H9 (cell line): Measurements from ENCODE around the gene TTC33. TPM values are rescaled to one million over a fixed set of nuclear protein-coding genes. Genes with fewer than 3 reads are reported as not detected.

Experiments used
- DNase-seq: peaks from one replicate; pipeline ENCODE4 v3.0.0-alpha.2; 2017
- H2AFZ ChIP-seq: one replicate; pipeline ENCODE4 v1.6.1; 2013; ENCODE audit warnings: mild to moderate bottlenecking, low read length, control low read depth, moderate library complexity
- H2AK5ac ChIP-seq: 2 replicates; pipeline ENCODE4 v1.6.1; 2013; ENCODE audit warnings: low read length, control low read depth, mixed read lengths; ENCODE audit not compliant: insufficient read length
- H2BK120ac ChIP-seq: one replicate; pipeline ENCODE4 v1.6.1; 2013; ENCODE audit warnings: low read depth, mild to moderate bottlenecking, low read length, control low read depth, inconsistent platforms; ENCODE audit not compliant: poor library complexity, severe bottlenecking
- H2BK12ac ChIP-seq: 2 replicates; pipeline ENCODE4 v1.6.1; 2013; ENCODE audit warnings: low read length, control low read depth, mixed read lengths, low read depth; ENCODE audit not compliant: insufficient read length
- H2BK15ac ChIP-seq: 2 replicates; pipeline ENCODE4 v1.6.1; 2013; ENCODE audit warnings: low read depth, low read length, control low read depth
- H2BK20ac ChIP-seq: one replicate; pipeline ENCODE4 v1.6.1; 2013; ENCODE audit warnings: low read depth, mild to moderate bottlenecking, low read length, control low read depth, inconsistent platforms; ENCODE audit not compliant: poor library complexity, severe bottlenecking
- H2BK5ac ChIP-seq: 2 replicates; pipeline ENCODE4 v1.6.1; 2013; ENCODE audit warnings: low read length, control low read depth, mixed read lengths; ENCODE audit not compliant: insufficient read length
- H3K14ac ChIP-seq: 2 replicates; pipeline ENCODE4 v1.6.1; 2013; ENCODE audit warnings: low read length, control low read depth; ENCODE audit not compliant: insufficient read depth
- H3K18ac ChIP-seq: 2 replicates; pipeline ENCODE4 v1.6.1; 2013; ENCODE audit warnings: low read depth, mild to moderate bottlenecking, mixed read lengths, low read length, control low read depth; ENCODE audit not compliant: insufficient read length
- H3K23ac ChIP-seq: 2 replicates; pipeline ENCODE4 v1.6.1; 2013; ENCODE audit warnings: low read length, control low read depth, mixed read lengths, low read depth; ENCODE audit not compliant: insufficient read length
- H3K23me2 ChIP-seq: 2 replicates; pipeline ENCODE4 v1.6.1; 2013; ENCODE audit warnings: low read depth, mild to moderate bottlenecking, mixed read lengths, low read length, control low read depth; ENCODE audit not compliant: insufficient read length, poor library complexity, severe bottlenecking
- H3K27ac ChIP-seq: 2 replicates; pipeline ENCODE4 v1.5.1; 2013; ENCODE audit warnings: low read length, control low read depth, mixed read lengths, low read depth; ENCODE audit not compliant: insufficient read length
- H3K27me3 ChIP-seq: 2 replicates; pipeline ENCODE4 v1.6.1; 2013; ENCODE audit warnings: low read length, control low read depth, inconsistent platforms; ENCODE audit not compliant: insufficient read depth
- H3K4ac ChIP-seq: 2 replicates; pipeline ENCODE4 v1.6.1; 2013; ENCODE audit warnings: low read depth, mild to moderate bottlenecking, control low read depth, inconsistent platforms, low read length, moderate library complexity
- H3K4me1 ChIP-seq: 2 replicates; pipeline ENCODE4 v1.6.1; 2013; ENCODE audit warnings: low read length, control low read depth, inconsistent platforms; ENCODE audit not compliant: insufficient read depth
- H3K4me2 ChIP-seq: 2 replicates; pipeline ENCODE4 v1.6.1; 2013; ENCODE audit warnings: low read length, control low read depth, mixed read lengths; ENCODE audit not compliant: insufficient read length, insufficient read depth
- H3K56ac ChIP-seq: 2 replicates; pipeline ENCODE4 v1.6.1; 2013; ENCODE audit warnings: low read depth, mild to moderate bottlenecking, mixed read lengths, low read length, control low read depth; ENCODE audit not compliant: insufficient read length
- H3K79me1 ChIP-seq: 2 replicates; pipeline ENCODE4 v1.6.1; 2013; ENCODE audit warnings: low read depth, mild to moderate bottlenecking, moderate library complexity, low read length, control low read depth, inconsistent platforms; ENCODE audit not compliant: insufficient read depth, poor library complexity, severe bottlenecking
- H3K79me2 ChIP-seq: 2 replicates; pipeline ENCODE4 v1.6.1; 2013; ENCODE audit warnings: low read length, control low read depth, inconsistent platforms; ENCODE audit not compliant: insufficient read depth
- H3K9ac ChIP-seq: 2 replicates; pipeline ENCODE4 v1.6.1; 2013; ENCODE audit warnings: low read length, control low read depth, mixed read lengths; ENCODE audit not compliant: insufficient read length; ENCODE audit errors: extremely low read depth
- H3K9me3 ChIP-seq: one replicate; pipeline ENCODE4 v1.6.1; 2013; ENCODE audit warnings: low read depth, low read length, inconsistent platforms; ENCODE audit not compliant: control insufficient read depth
- H3T11ph ChIP-seq: one replicate; pipeline ENCODE4 v1.6.1; 2013; ENCODE audit warnings: mild to moderate bottlenecking, low read length, control low read depth, inconsistent platforms
- H4K20me1 ChIP-seq: one replicate; pipeline ENCODE4 v1.6.1; 2013; ENCODE audit not compliant: control insufficient read depth, insufficient read length, insufficient read depth
- H4K5ac ChIP-seq: 2 replicates; pipeline ENCODE4 v1.6.1; 2013; ENCODE audit warnings: low read depth, mild to moderate bottlenecking, mixed read lengths, low read length, control low read depth; ENCODE audit not compliant: insufficient read length
- H4K8ac ChIP-seq: replicated peaks from 2 replicates; pipeline ENCODE4 v1.6.1; 2013; ENCODE audit warnings: low read length, control low read depth, mixed read lengths, low read depth; ENCODE audit not compliant: insufficient read length
- H4K91ac ChIP-seq: 2 replicates; pipeline ENCODE4 v1.6.1; 2013; ENCODE audit warnings: low read depth, mild to moderate bottlenecking, moderate library complexity, mixed read lengths, low read length, control low read depth; ENCODE audit not compliant: insufficient read length
- H3K27ac Mint-ChIP-seq, 3 experiments: 2 replicates in 2 of 3; 3 replicates in 1 of 3; pipeline ENCODE4 v1.8.0; 2020 to 2021; ENCODE audit warnings: mixed read lengths in 3 of 3, mild to moderate bottlenecking in 1 of 3, moderate library complexity in 1 of 3
- H3K27me3 Mint-ChIP-seq: 2 replicates; pipeline ENCODE4 v1.8.0; 2021; ENCODE audit warnings: low read depth, mild to moderate bottlenecking, moderate library complexity, mixed read lengths
- H3K36me3 Mint-ChIP-seq, 3 experiments: 2 replicates in 2 of 3; 3 replicates in 1 of 3; pipeline ENCODE4 v1.8.0; 2020 to 2021; ENCODE audit warnings: low read depth in 3 of 3, mixed read lengths in 3 of 3; ENCODE audit not compliant: insufficient read depth in 1 of 3
- H3K4me1 Mint-ChIP-seq, 2 experiments: 2 replicates each; pipeline ENCODE4 v1.8.0; 2020; ENCODE audit warnings: mixed read lengths in 2 of 2
- H3K4me3 Mint-ChIP-seq, 2 experiments: 2 replicates in 1 of 2; 3 replicates in 1 of 2; pipeline ENCODE4 v1.8.0; 2020 to 2021; ENCODE audit warnings: mild to moderate bottlenecking in 2 of 2, mixed read lengths in 2 of 2, moderate library complexity in 1 of 2
- H3K9me3 Mint-ChIP-seq, 2 experiments: 2 replicates in 1 of 2; 3 replicates in 1 of 2; pipeline ENCODE4 v1.8.0; 2020; ENCODE audit warnings: mild to moderate bottlenecking in 2 of 2, mixed read lengths in 2 of 2, moderate library complexity in 1 of 2
- CTCF ChIP-seq: fragments of 200-600 bp; sonication (generic); conservative IDR thresholded peaks from 3 replicates; pipeline ENCODE4 v1.8.0; 2021; ENCODE audit warnings: antibody characterized with exemption, mild to moderate bottlenecking
- WGBS: extraction: QIAGEN DNeasy Blood & Tissue Kit; methylation state at CpG from one replicate; pipeline ENCODE4 v1.1.7; 2013; ENCODE audit warnings: missing lambda C conversion rate, low lambda C conversion rate, mixed read lengths; ENCODE audit not compliant: insufficient read length; ENCODE audit errors: extremely low coverage; 5-methylcytosine and 5-hydroxymethylcytosine counted together
- total RNA-seq: library from RNA; stranded (reverse); gene quantifications from 2 replicates; pipeline ENCODE4 v1.2.1, GENCODE V29; 2021

Gene TTC33
- total RNA-seq, 1 experiment from 2014 or later = 7.3 TPM

DNA sequence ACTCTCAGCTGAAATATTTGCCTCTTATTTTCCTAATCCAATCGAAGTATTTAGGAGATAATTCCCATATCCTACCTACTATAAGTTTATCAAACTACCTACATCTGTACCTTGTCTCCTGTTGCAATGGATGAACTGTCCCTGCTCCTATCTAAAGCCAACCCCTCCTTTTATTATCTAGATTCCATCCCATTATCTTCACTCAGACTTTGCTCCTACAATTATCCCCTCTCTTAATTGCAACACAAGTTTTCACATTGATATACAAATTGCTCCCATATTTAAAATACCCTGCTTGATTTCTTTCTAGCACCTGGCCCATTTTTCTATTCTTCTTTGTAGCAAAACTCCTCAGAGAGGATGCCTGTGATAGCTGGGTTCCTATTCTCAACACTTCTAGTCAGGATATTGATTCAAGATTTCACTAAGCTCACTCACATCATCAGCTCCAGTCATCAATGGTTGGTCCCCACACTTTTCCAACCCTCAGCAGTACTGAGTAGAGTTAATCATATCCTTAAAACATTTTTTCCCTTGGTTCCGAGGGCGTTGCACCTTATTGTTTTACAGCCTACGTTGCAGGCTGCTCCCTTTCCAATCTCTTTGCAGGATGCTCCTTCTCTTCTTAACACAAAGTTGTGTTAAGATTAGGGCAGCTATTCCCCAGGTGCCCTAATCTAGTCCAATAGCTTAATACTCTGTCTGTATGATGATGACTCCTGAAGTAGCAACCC is 253.9 kb downstream of the TTC33 start:
- no peak overlapping the region for H4K91ac ChIP-seq
- no peaks in the 10 kb centered on the region for H3K23me2 ChIP-seq
- no peak overlapping the region for H2AK5ac ChIP-seq
- Mint-ChIP-seq H3K27me3 (no peaks in the 10 kb centered on the region), H3K4me3 (no peak overlapping the region), H3K36me3 (no peaks in the 10 kb centered on the region), H3K9me3 (no peaks in the 10 kb centered on the region), H3K4me1 (peaks cover 0 to 11% of the 10 kb centered on the region in 2 experiments; a peak in 3 of 4 replicates), H3K27ac (no peak overlapping the region)
- no peak overlapping the region for H2AFZ ChIP-seq
- DNase-seq = no peak
- no peak overlapping the region for H3K56ac ChIP-seq
- no peak overlapping the region for H3K9ac ChIP-seq
- no peak overlapping the region for H3K4me2 ChIP-seq
- no CpG with 5 or more reads among the region's 4 CpGs for WGBS
- no peaks in the 10 kb centered on the region for H3K79me2 ChIP-seq
- H3K27ac ChIP-seq = no peak overlapping the region
- TF ChIP-seq CTCF = no peak
- H4K20me1 ChIP-seq = no peaks in the 10 kb centered on the region
- no peaks in the 10 kb centered on the region for H3K79me1 ChIP-seq
- H3K4ac ChIP-seq = no peak overlapping the region
- no peak overlapping the region for H3T11ph ChIP-seq
- no peaks in the 10 kb centered on the region for H3K27me3 ChIP-seq
- no peak overlapping the region for H3K14ac ChIP-seq
- H3K4me1 ChIP-seq = no peaks in the 10 kb centered on the region; the same call in 1 of the 2 replicates
- no peak overlapping the region for H2BK5ac ChIP-seq
- H4K8ac ChIP-seq = no peak overlapping the region
- no peak overlapping the region for H2BK12ac ChIP-seq
- H2BK20ac ChIP-seq = no peak overlapping the region
- H3K23ac ChIP-seq = no peak overlapping the region
- H3K9me3 ChIP-seq = no peaks in the 10 kb centered on the region
- H3K18ac ChIP-seq = no peak overlapping the region
- H2BK15ac ChIP-seq = no peak overlapping the region
- no peak overlapping the region for H4K5ac ChIP-seq
- no peak overlapping the region for H2BK120ac ChIP-seq
